Activated gamma-delta T cell treated with anti-CD3 and anti-CD28 coated beads, Interleukin-2, amount 50 U/mL, for 16 hours (primary cell): ENCODE data around the gene ASPN.

Source experiments
- DNase-seq: peaks from one replicate; pipeline ENCODE4 v3.0.0-alpha.2; 2020; ENCODE audit warnings: low read depth

Gene ASPN

DNA sequence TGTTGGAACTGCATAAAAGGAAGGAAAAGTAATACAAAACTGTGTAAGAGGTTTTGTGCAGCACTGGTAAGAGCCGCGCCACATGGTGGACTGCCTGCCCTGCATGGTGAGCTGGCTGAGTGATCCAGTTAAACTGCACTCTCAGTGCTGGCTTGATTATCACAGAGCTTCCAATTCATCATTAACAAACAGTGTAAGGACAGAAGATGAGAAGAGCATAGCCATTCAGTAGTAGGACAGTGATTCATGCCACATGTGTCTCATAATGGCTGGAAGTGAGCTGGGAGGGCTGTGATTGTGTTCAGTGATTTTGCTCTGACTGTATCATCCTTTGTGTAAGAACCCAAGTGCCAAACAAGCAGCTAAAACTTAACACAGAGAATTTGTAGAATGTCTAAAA, 14.1 kb downstream of the ASPN start:
- no peak for DNase-seq

DNA sequence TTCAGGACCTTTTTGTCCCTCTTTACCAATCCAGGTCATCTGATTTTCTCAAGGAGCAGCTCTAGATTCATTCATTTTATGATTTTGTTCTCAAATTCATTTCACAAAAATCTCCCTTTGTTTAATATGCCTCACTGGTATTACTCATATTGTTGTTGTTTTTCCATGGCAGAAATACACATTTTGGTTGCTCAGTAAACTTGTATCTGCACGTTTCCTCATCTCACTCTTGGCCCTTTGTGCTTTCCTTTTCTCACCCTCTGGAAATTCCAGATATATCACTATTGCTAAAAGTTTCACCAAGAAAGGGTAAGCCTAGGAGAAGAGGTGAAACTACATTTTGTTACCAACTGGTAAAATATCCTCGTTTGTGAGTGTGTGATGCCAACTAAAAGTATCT, 14.8 kb downstream of the ASPN start:
- no peak for DNase-seq

DNA sequence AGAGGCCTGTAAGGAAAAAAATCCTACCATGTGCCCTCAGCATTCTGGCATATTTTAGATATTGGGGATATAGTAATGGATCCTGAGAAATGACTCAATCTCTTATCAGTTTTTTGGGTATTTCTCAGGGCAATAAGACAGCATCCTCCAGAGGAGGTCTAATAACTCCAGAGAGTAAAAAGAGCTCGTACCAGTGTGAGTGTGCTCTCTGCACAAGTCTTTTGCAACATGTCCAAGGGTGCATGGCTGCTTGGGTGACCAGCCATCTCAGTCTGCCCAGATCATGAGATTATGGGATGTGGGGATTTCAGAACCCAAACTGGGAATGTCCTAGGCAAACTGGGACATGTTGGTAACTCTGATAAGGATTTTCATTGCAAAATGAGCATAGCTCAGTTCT, 15.3 kb downstream of the ASPN start:
- DNase-seq, result no peak

DNA sequence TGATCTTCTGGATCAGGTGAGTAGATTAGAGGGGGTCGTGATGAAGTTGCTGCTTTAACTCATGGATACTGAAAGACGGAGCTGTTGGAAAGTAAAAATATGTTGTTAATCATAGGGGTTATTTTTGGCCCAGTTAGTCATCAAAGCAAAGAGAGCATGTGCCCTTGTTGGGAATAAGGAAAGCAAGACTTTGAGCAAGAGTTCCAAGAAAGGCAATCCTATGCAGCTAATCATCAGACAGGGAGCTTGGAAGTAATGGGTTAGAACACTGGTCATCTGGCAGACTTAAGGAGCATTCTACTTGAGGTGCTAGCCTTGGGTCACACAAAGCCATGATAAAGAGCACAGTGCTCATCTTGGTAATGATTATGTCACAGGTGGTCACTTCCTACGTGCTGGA, 18.3 kb downstream of the ASPN start:
- no peak for DNase-seq

DNA sequence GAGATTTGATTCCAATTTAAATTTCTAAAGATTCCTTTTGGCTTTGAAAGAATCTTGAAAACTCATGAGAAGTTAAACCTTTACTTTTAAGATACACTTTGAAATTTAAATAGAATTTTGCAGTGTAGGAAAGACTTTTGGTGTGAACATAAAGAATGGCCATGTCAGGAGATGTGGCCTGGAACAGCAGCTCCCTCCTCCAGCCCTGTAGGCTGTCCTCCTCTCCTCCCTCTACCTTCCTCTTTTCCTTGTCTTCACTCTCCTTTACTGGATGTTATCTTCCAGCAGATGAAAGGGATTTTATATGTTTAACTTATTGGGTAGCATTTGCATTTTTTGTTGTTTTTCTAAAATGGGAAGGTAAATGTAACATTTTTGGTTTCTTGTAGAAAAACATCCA, 18.9 kb downstream of the ASPN start:
- no peak for DNase-seq

GRCh38 chr9:92457576-92457975, 24.7 kb downstream of the ASPN start:
- DNase-seq, result no peak

DNA sequence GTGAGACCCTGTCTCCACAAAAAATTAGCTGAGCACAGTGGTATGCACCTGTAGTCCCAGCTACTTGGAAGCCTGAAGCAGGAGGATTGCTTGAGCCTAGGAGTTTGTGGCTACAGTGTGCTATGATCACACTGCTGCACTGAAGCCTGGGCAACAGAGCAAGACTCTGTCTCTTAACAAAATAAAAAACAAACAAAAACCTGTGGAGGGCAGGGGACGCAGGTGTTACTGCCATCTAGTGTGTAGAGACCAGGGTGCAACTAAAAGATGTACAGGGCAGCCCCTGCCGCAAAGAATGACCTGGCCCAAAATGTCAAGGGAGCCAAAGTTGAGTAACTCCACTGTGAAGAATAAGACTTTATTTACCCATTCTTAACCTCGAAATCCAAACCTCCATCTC, 27.1 kb downstream of the ASPN start:
- no peak for DNase-seq

- no peak for DNase-seq
These were observed 35.8 kb downstream of the ASPN start for GRCh38 chr9:92446536-92446935.

DNA sequence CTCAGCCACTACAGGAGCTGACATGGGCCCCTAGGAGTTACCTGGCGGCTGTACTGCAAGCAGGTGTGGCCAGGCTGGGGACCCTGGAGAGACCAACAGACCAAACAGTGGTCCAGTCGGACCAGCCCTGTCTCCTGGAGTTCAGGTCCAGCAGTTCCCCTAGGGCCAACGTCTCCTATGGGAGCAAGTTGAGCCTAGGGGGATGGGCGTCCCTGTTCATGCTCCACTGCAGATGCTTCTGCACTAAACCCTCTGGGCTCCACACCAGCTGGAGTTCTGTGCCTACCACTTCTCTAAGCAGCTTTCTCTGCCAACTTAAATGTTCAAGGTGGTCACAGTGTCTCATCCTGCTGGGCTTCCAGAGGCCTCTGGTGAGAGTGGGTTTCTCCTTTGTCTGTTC, 37.5 kb downstream of the ASPN start:
- DNase-seq, result no peak

GRCh38 chr9:92440751-92441046, 41.6 kb downstream of the ASPN start:
- no peak for DNase-seq

GRCh38 chr9:92439921-92440750, 42.2 kb downstream of the ASPN start:
- DNase-seq, result no peak

GRCh38 chr9:92438900-92439526, 43.3 kb downstream of the ASPN start:
- no peak for DNase-seq

- no peak for DNase-seq
These were observed 47.0 kb downstream of the ASPN start for GRCh38 chr9:92435263-92435662.

DNA sequence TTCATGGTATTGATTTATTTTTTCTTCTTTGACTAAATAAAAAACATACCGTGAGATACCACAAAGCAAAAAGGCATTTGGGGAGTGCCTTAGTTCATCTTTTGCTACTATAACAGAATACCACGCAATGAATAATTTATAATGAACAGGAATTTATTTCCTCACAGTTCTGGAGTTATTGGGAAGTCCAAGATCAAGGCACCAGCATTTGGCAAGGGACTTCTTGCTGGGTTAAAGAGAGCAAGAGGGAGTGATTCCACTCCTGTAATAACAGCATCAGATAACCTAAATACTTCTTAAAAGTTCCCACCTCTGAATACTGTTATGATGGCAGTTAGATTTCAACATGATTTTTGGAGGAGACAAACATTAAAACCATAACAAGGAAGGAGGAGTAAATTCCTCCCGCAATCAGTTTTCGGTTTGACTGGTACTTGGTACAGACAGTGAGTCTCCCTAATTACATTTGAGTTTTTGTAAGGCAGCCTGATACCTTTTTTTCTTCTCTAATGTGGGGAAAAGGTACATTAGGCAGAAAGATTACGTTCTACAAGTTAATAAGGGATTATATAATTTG, 49.2 kb downstream of the ASPN start:
- no peak for DNase-seq

DNA sequence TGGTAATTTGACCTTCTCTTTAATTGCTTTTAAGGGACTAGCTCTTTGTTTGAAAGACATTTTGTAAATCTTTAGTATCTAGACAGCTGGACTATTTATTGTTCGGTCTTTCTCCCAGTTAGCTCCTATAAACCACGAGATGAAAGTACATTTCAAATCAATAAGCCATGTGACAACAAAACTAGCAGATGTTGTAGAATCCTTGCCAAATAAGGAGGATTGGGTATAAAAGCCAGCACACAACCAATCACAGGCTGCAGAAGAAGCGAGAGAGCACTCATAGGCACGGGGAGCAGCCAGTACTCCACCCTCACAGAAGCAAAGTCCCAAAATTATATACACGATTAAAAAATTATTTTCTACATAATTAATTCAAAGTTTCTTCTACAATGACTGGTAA, 50.0 kb downstream of the ASPN start:
- DNase-seq, result no peak

GRCh38 chr9:92429836-92430235, 52.5 kb downstream of the ASPN start:
- DNase-seq, result no peak

GRCh38 chr9:92426501-92427145, 55.7 kb downstream of the ASPN start:
- no peak for DNase-seq

DNA sequence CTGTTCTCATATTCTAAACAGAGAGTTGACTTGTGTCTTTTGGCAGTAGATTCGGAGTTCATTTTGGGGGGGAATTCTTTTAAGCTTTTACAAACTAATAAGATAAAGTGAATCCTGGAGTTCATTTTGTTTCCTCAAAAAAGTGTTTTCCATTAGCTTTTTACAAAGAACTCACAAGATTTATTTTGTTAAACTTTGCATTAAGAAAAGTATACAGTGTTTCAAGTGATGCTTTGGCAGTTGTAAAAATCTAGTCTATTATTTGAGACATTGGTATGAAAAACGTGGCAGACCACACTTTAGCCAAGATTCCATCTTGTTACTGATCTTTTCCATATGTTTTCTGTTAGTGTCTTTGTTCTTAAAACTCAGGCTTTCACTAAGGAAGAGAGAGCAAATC, 56.8 kb downstream of the ASPN start:
- no peak for DNase-seq

GRCh38 chr9:92424340-92424739, 58.0 kb downstream of the ASPN start, which contains the start of gene OMD:
Gene OMD (minus strand): TSS chr9:92424471. CDS start chr9:92417558, 6,913 bp downstream.
- no peak for DNase-seq

- no peak for DNase-seq
These were observed 58.7 kb downstream of the ASPN start for GRCh38 chr9:92423612-92424011.

GRCh38 chr9:92422611-92423338, 59.5 kb downstream of the ASPN start:
- no peak for DNase-seq

- no peak for DNase-seq
These were observed 67.7 kb downstream of the ASPN start for GRCh38 chr9:92414566-92414965.
